Stimulated activated CD4-positive, alpha-beta T cell treated with anti-CD3 and anti-CD28 coated beads, Interleukin-1b, Interleukin-23, amount 100 ng/mL, for 4 hours (primary cell): ENCODE measurements around the gene SV2B.

Experiments used
- DNase-seq, 2 donors: peaks; one replicate each; pipeline ENCODE4 v3.0.0-alpha.2; 2020; ENCODE audit warnings: low read depth in 2 of 2

SV2B gene

GRCh38 chr15:91141097-91141496 lies 41.0 kb downstream of the SV2B start:
- no peak for DNase-seq

GRCh38 chr15:91142106-91142744 lies 42.2 kb downstream of the SV2B start:
- DNase-seq, result no peak

GRCh38 chr15:91142946-91143345 lies 42.9 kb downstream of the SV2B start:
- no peak for DNase-seq

GRCh38 chr15:91146728-91147127 lies 46.7 kb downstream of the SV2B start:
- DNase-seq, result no peak

GRCh38 chr15:91148243-91148642 lies 48.2 kb downstream of the SV2B start:
- no peak for DNase-seq

- DNase-seq, result no peak
Measured at GRCh38 chr15:91150502-91151160, 50.6 kb downstream of the SV2B start.

GRCh38 chr15:91151781-91152563 lies 51.9 kb downstream of the SV2B start:
- no peak for DNase-seq

- no peak for DNase-seq
Measured at GRCh38 chr15:91152896-91153581, 53.0 kb downstream of the SV2B start.

GRCh38 chr15:91153954-91154353 lies 53.9 kb downstream of the SV2B start:
- no peak for DNase-seq

GRCh38 chr15:91156175-91156726 lies 56.2 kb downstream of the SV2B start:
- DNase-seq, result no peak

GRCh38 chr15:91158415-91159394 lies 58.6 kb downstream of the SV2B start:
- no peak for DNase-seq

GRCh38 chr15:91165850-91166249 lies 65.8 kb downstream of the SV2B start:
- DNase-seq, result no peak

GRCh38 chr15:91168457-91168856 lies 68.4 kb downstream of the SV2B start:
- no peak for DNase-seq

GRCh38 chr15:91171334-91171733 lies 71.3 kb downstream of the SV2B start:
- no peak for DNase-seq

- DNase-seq, result no peak
Measured at GRCh38 chr15:91182101-91182500, 82.0 kb downstream of the SV2B start.

- DNase-seq, result no peak
Measured at GRCh38 chr15:91183596-91183995, 83.5 kb downstream of the SV2B start.

- no peak for DNase-seq
Measured at GRCh38 chr15:91184441-91184840, 84.4 kb downstream of the SV2B start.

GRCh38 chr15:91186904-91187656 lies 87.0 kb downstream of the SV2B start:
- DNase-seq, result no peak

- no peak for DNase-seq
Measured at GRCh38 chr15:91192285-91192684, 92.2 kb downstream of the SV2B start.
